Measurements from ENCODE around the gene SV2C.
"Not testable (repeated sequence)": the region's sequence is repeated elsewhere in the genome, so short reads cannot be mapped to it uniquely, and the experiment has no call there.

SV2C gene

GRCh38 chr5:76368941-76369340 lies 285.8 kb downstream of the SV2C start:
- H4K20me1 ChIP-seq (ENCODE audit: insufficient read depth, low read length, poor library complexity, severe bottlenecking): no peaks in the 10 kb centered on the region
- no peak overlapping the region for H3K9ac ChIP-seq (ENCODE audit: low read depth, low read length, poor library complexity, severe bottlenecking)
- no peaks in the 10 kb centered on the region for H3K79me2 ChIP-seq (ENCODE audit: insufficient read depth, low read length)
- H3K9me3 ChIP-seq (ENCODE audit: insufficient read depth, low read depth, low read length): no peaks in the 10 kb centered on the region
- TF ChIP-seq CTCF (conservative IDR thresholded peaks at IDR 0.05; ENCODE audit: low read length) (no peak), EZH2phosphoT487 (IDR thresholded peaks at IDR 0.05; ENCODE audit: borderline replicate concordance) (no peak)
- no peak overlapping the region for H2AFZ ChIP-seq (ENCODE audit: low read length)
- H3K9me2 ChIP-seq (replicated peaks; ENCODE audit: low read depth, low read length): no peaks in the 10 kb centered on the region
- H3F3A ChIP-seq (ENCODE audit: low read depth): no peaks in the 10 kb centered on the region
- no peak overlapping the region for H3K4me3 ChIP-seq (ENCODE audit: low read length, poor library complexity, severe bottlenecking)
- H3K4me2 ChIP-seq (ENCODE audit: low read depth, low read length, poor library complexity, severe bottlenecking): no peak overlapping the region
- no peaks in the 10 kb centered on the region for H3K36me3 ChIP-seq (ENCODE audit: insufficient read depth, low read length)
- H3K27me3 ChIP-seq (ENCODE audit: insufficient read depth, low read length, poor library complexity, severe bottlenecking): no peaks in the 10 kb centered on the region
- H3K4me1 ChIP-seq (ENCODE audit: insufficient read depth, low read length, poor library complexity, severe bottlenecking): peaks cover 27% of the 10 kb centered on the region

GRCh38 chr5:76369668-76370067 lies 286.5 kb downstream of the SV2C start:
- H3K36me3 ChIP-seq (ENCODE audit: insufficient read depth, low read length); H3K79me2 ChIP-seq (ENCODE audit: insufficient read depth, low read length); H3K9me2 ChIP-seq (replicated peaks; ENCODE audit: low read depth, low read length); H3F3A ChIP-seq (ENCODE audit: low read depth); H2AFZ ChIP-seq (ENCODE audit: low read length); H3K4me2 ChIP-seq (ENCODE audit: low read depth, low read length, poor library complexity, severe bottlenecking); H3K27me3 ChIP-seq (ENCODE audit: insufficient read depth, low read length, poor library complexity, severe bottlenecking); H3K4me3 ChIP-seq (ENCODE audit: low read length, poor library complexity, severe bottlenecking); H3K9me3 ChIP-seq (ENCODE audit: insufficient read depth, low read depth, low read length); H3K9ac ChIP-seq (ENCODE audit: low read depth, low read length, poor library complexity, severe bottlenecking); H4K20me1 ChIP-seq (ENCODE audit: insufficient read depth, low read length, poor library complexity, severe bottlenecking): not testable (repeated sequence)
- H3K4me1 ChIP-seq (ENCODE audit: insufficient read depth, low read length, poor library complexity, severe bottlenecking): peaks cover 23% of the 10 kb centered on the region

GRCh38 chr5:76371960-76372322 lies 288.8 kb downstream of the SV2C start:
- Histone ChIP-seq H3K27me3 (ENCODE audit: insufficient read depth, low read length, poor library complexity, severe bottlenecking) (no peaks in the 10 kb centered on the region), H3K9me2 (replicated peaks; ENCODE audit: low read depth, low read length) (no peaks in the 10 kb centered on the region), H3K36me3 (ENCODE audit: insufficient read depth, low read length) (no peaks in the 10 kb centered on the region), H3K9ac (ENCODE audit: low read depth, low read length, poor library complexity, severe bottlenecking) (no peak overlapping the region), H3K4me1 (ENCODE audit: insufficient read depth, low read length, poor library complexity, severe bottlenecking) (peaks cover 16% of the 10 kb centered on the region), H3K4me3 (ENCODE audit: low read length, poor library complexity, severe bottlenecking) (no peak overlapping the region), H3K4me2 (ENCODE audit: low read depth, low read length, poor library complexity, severe bottlenecking) (no peak overlapping the region), H4K20me1 (ENCODE audit: insufficient read depth, low read length, poor library complexity, severe bottlenecking) (no peaks in the 10 kb centered on the region), H2AFZ (ENCODE audit: low read length) (peak overlapping the region; percentile 40; the same call in 1 of the 2 replicates), H3K79me2 (ENCODE audit: insufficient read depth, low read length) (no peaks in the 10 kb centered on the region), H3F3A (ENCODE audit: low read depth) (no peaks in the 10 kb centered on the region), H3K9me3 (ENCODE audit: insufficient read depth, low read depth, low read length) (no peaks in the 10 kb centered on the region)
- TF ChIP-seq CTCF (conservative IDR thresholded peaks at IDR 0.05; ENCODE audit: low read length) (no peak), EZH2phosphoT487 (IDR thresholded peaks at IDR 0.05; ENCODE audit: borderline replicate concordance) (no peak)

GRCh38 chr5:76372323-76373054 lies 289.3 kb downstream of the SV2C start:
- no peaks in the 10 kb centered on the region for H3F3A ChIP-seq (ENCODE audit: low read depth)
- no peaks in the 10 kb centered on the region for H3K79me2 ChIP-seq (ENCODE audit: insufficient read depth, low read length)
- H3K4me3 ChIP-seq (ENCODE audit: low read length, poor library complexity, severe bottlenecking): no peak overlapping the region
- H4K20me1 ChIP-seq (ENCODE audit: insufficient read depth, low read length, poor library complexity, severe bottlenecking): no peaks in the 10 kb centered on the region
- no peak overlapping the region for H3K4me2 ChIP-seq (ENCODE audit: low read depth, low read length, poor library complexity, severe bottlenecking)
- H3K4me1 ChIP-seq (ENCODE audit: insufficient read depth, low read length, poor library complexity, severe bottlenecking): peaks cover 16% of the 10 kb centered on the region
- TF ChIP-seq CTCF (conservative IDR thresholded peaks at IDR 0.05; ENCODE audit: low read length) (no peak), EZH2phosphoT487 (IDR thresholded peaks at IDR 0.05; ENCODE audit: borderline replicate concordance) (no peak)
- no peak overlapping the region for H3K9ac ChIP-seq (ENCODE audit: low read depth, low read length, poor library complexity, severe bottlenecking)
- H3K27me3 ChIP-seq (ENCODE audit: insufficient read depth, low read length, poor library complexity, severe bottlenecking): no peaks in the 10 kb centered on the region
- no peaks in the 10 kb centered on the region for H3K36me3 ChIP-seq (ENCODE audit: insufficient read depth, low read length)
- no peaks in the 10 kb centered on the region for H3K9me2 ChIP-seq (replicated peaks; ENCODE audit: low read depth, low read length)
- no peak overlapping the region for H2AFZ ChIP-seq (ENCODE audit: low read length)
- no peaks in the 10 kb centered on the region for H3K9me3 ChIP-seq (ENCODE audit: insufficient read depth, low read depth, low read length)

Data from Loucy (cell line).